ENCODE data around the gene UBE2S. TPM values are rescaled to one million over a fixed set of nuclear protein-coding genes. Genes with fewer than 3 reads are reported as not detected.
A peak's percentile ranks its signal among the peaks of the same experiment; 100 is the strongest.
"Not testable (repeated sequence)": the region's sequence is repeated elsewhere in the genome, so short reads cannot be mapped to it uniquely, and the experiment has no call there.

The UBE2S gene
- total RNA-seq = 100 to 1,000 TPM; 267 to 275 TPM

DNA sequence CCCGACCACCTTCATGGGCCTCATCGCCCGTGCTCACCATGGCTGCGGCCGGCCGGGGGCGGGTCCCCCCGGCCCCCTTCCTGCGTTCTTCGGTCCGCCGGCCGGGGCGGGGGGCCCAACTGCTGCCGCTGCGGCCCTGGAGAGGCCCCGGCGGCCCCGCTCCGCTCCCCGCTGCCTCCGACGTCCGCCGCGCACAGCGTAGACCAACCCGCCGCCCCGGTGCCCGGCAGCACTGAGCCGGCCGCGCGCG lies at the start of gene UBE2S:
Gene UBE2S (minus strand): TSS at position 239 of the 250 bp plus-strand sequence. CDS start 199 bp downstream, at position 40.
- H3K36me3 Mint-ChIP-seq = peaks cover 46% of the 10 kb centered on the region
- intact Hi-C loops (cut with micrococcal nuclease) = loop anchor here (1.0 kb wide), 1 partner anchor 9 kb away; no protein-coding TSS in a partner anchor
- DNase-seq, H3K9me3 Mint-ChIP-seq, H3K27me3 Mint-ChIP-seq: not testable (repeated sequence)
- H3K27ac Mint-ChIP-seq = peak within 1 kb of the TSS; percentile 97
- H3K4me1 Mint-ChIP-seq (ENCODE audit: low read depth) = peaks cover 26% of the 10 kb centered on the region
- H3K4me3 Mint-ChIP-seq = peak within 1 kb of the TSS; percentile 93
- ChIA-PET POLR2A (interaction anchor here (0.6 to 6.6 kb wide), 15 partner anchors 9 to 290 kb away, joined by 3 to 118 read pairs (median 6); partner anchors contain the start of genes FIZ1, ISOC2, KMT5C and PPP1R12C), CTCF (interaction anchor here (0.7 to 1.0 kb wide), 4 partner anchors 12 to 266 kb away, joined by 3 to 4 read pairs (median 4); partner anchors contain the start of gene KMT5C)

- peaks cover 4% of the 10 kb centered on the region for H3K36me3 Mint-ChIP-seq
- intact Hi-C loops (cut with micrococcal nuclease) = no loop called here
- no peak overlapping the region for H3K4me3 Mint-ChIP-seq
- H3K27ac Mint-ChIP-seq = no peak overlapping the region
- ChIA-PET POLR2A (no interaction called here), CTCF (no interaction called here)
- H3K4me1 Mint-ChIP-seq (ENCODE audit: low read depth) = peaks cover 18% of the 10 kb centered on the region
- DNase-seq = no peak
- H3K27me3 Mint-ChIP-seq = peaks cover 16% of the 10 kb centered on the region
- H3K9me3 Mint-ChIP-seq = no peaks in the 10 kb centered on the region
These were observed 48.8 kb upstream of the UBE2S start for GRCh38 chr19:55456347-55456746.

- DNase-seq = no peak
- Mint-ChIP-seq H3K4me3 (no peak overlapping the region), H3K27ac (no peak overlapping the region), H3K27me3 (peaks cover 18% of the 10 kb centered on the region), H3K9me3 (no peaks in the 10 kb centered on the region), H3K36me3 (peaks cover 4% of the 10 kb centered on the region), H3K4me1 (ENCODE audit: low read depth) (peaks cover 15% of the 10 kb centered on the region)
- intact Hi-C loops (cut with micrococcal nuclease) = no loop called here
- ChIA-PET CTCF (no interaction called here), POLR2A (no interaction called here)
These were observed 48.1 kb upstream of the UBE2S start for GRCh38 chr19:55455576-55456235.

DNA sequence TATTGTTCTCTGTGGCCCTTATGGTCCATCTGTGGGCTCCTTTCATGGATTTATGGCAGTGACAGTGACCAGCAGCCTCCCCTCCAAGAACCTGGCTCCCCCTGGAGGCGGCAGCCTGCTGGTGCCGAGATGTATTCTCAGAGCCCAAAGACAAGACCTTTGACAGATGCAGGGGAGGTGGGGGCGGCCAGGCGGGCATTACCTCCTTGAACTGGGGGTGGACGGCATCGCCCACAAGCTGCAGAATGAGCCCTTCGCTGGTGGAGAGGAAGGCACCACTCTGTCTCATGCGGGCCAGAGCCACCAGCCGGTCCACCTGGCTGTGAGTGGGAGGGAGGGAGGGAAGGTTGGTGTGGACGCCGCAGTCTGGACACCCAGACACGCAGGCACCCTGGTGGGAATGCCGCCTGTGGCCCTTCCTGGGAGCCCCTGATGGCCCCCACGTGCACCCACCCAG lies 47.2 kb upstream of the UBE2S start:
- ChIA-PET CTCF (interaction anchor here (1.1 to 3.3 kb wide), 3 partner anchors 16 to 313 kb away, joined by 3 to 14 read pairs (median 3); no protein-coding TSS in a partner anchor), POLR2A (no interaction called here)

DNA sequence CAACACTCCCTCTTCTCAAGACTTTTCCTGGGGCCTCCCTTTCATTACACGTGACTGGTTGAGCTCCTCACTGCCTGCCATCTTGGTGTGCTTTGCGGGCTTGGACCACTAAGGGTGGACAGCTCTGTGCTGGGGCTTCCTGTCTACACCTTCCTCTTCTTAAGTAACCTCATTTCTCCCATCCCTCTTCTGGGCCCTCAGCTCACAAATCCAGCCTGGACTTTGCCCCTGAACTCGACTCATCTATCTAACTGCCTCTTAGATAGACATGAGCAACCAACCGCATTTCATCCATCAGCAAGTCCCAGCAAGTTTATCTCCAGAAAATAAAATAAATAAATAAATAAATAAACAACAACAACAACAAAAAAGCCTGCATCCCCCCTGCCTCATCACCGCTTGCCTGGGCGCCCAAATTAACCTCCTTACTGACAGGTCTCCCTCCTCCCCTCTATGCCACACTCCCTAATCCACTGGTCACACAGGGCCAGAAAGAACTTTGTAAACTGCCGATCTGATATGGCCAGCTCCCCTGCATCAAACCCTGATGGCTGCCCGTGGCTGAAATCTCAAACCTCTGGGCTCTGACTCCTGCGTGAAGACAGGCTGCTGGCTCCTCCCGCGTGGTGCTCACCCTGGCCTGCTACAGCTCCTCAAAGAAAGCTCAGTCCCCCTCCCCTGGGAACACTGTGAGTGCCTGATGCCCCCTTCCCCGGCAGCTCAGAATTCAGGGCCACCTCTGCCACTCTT lies 46.1 kb upstream of the UBE2S start:
- POLR2A ChIA-PET = no interaction called here
- CTCF ChIA-PET = interaction anchor here (0.6 to 3.3 kb wide), 7 partner anchors 9 to 312 kb away, joined by 3 to 14 read pairs (median 3); no protein-coding TSS in a partner anchor

More for the DNA sequence above, 47.2 kb upstream of the UBE2S start:
- peaks cover 22% of the 10 kb centered on the region for H3K27me3 Mint-ChIP-seq
- H3K9me3 Mint-ChIP-seq = no peaks in the 10 kb centered on the region
- H3K4me3 Mint-ChIP-seq = no peak overlapping the region
- H3K27ac Mint-ChIP-seq = no peak overlapping the region
- intact Hi-C loops (cut with micrococcal nuclease) = loop anchor here (1.0 kb wide), 1 partner anchor 163 kb away; no protein-coding TSS in a partner anchor
- DNase-seq = peak; percentile 62
- peaks cover 4% of the 10 kb centered on the region for H3K36me3 Mint-ChIP-seq
- peaks cover 7% of the 10 kb centered on the region for H3K4me1 Mint-ChIP-seq (ENCODE audit: low read depth)

DNA sequence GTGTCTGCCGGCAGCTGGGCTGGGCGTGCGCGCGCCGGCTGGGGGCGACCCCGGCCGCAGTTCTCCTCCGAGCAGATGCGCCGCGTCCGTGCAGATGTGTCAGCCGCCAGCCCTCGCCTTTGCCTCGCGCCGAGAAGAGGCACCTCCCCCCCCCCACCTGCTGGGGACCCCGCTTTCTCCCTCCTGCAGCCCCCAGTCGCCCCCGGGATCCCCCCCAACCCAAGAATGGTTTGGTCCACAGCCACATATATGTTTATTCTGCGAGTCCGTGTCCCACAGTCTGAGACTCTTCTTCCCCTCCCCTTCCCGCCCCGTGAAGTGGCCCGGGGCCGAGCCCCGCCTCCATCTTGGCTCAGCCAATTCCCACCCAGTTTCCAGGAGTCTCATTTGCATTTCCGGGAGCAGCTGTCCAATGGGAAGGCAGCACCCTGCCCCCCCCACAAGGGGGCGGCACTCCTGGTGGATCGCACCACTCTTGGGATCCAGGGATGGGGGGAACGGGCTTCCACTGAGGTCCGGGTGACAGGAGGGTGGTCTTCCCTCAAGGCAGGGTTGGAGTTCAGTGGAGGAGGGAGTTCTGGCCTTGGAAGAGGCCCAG lies 45.3 kb upstream of the UBE2S start:
- POLR2A ChIA-PET = no interaction called here
- H3K27ac Mint-ChIP-seq = no peak overlapping the region
- peaks cover 7% of the 10 kb centered on the region for H3K4me1 Mint-ChIP-seq (ENCODE audit: low read depth)

More for the DNA sequence above, 46.1 kb upstream of the UBE2S start:
- no peak for DNase-seq
- Mint-ChIP-seq H3K4me3 (no peak overlapping the region), H3K27me3 (peaks cover 22% of the 10 kb centered on the region), H3K9me3 (no peaks in the 10 kb centered on the region), H3K4me1 (ENCODE audit: low read depth) (peaks cover 7% of the 10 kb centered on the region), H3K36me3 (peaks cover 4% of the 10 kb centered on the region), H3K27ac (no peak overlapping the region)
- intact Hi-C loops (cut with micrococcal nuclease) = loop anchor here (1.0 kb wide), 1 partner anchor 161 kb away; no protein-coding TSS in a partner anchor

DNA sequence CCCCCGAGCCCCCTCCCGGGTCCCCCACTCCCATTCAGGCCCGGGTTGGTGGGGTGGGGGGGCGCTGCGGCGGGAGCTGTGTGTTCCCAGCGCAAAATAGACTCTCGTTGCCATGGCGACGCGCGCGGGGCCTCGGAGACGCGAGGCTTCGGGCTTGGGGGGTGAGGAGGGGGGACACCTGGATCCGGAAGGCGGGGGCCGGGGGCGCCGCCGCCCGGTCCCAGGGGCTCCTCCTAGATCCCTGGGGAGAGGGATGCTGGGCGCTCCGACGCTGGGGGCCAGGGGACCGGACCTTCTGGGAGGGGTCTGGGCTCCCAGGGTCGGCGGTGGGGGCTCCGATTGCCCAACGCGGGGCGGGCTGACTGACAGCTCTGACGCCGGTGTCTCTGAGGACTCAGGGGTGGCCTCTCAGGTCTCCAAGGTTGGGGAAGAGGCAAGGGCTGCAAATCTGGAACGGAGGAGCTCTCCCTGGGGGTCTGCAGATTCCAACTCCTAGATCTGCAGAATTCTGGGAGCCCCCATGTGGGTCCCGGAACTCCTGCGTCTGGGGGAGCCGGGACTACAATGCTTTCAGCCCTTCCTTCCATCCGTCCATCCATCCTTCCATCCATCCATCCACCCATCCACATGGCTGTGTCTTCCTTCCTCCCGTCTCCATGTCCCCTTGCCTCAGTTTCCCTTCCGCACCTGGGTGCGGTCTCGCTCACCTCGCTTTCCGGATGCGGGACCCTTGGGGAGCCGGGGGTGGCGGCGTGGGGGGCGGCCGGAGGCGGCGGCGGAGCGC lies 44.6 kb upstream of the UBE2S start:
- DNase-seq = no peak
- H3K36me3 Mint-ChIP-seq = peaks cover 4% of the 10 kb centered on the region
- H3K27ac Mint-ChIP-seq = no peak overlapping the region
- intact Hi-C loops (cut with micrococcal nuclease) = no loop called here
- H3K9me3 Mint-ChIP-seq = no peaks in the 10 kb centered on the region
- H3K27me3 Mint-ChIP-seq = peaks cover 22% of the 10 kb centered on the region
- CTCF ChIA-PET = interaction anchor here (2.0 to 3.3 kb wide), 2 partner anchors 15 to 52 kb away, joined by 12 to 14 read pairs; no protein-coding TSS in a partner anchor
- POLR2A ChIA-PET = interaction anchor here (0.7 kb wide), 1 partner anchor 197 kb away, joined by 3 read pairs; no protein-coding TSS in a partner anchor
- H3K4me3 Mint-ChIP-seq = no peak overlapping the region
- peaks cover 7% of the 10 kb centered on the region for H3K4me1 Mint-ChIP-seq (ENCODE audit: low read depth)

More for the DNA sequence above, 45.3 kb upstream of the UBE2S start:
- peaks cover 22% of the 10 kb centered on the region for H3K27me3 Mint-ChIP-seq
- CTCF ChIA-PET = interaction anchor here (0.6 to 3.3 kb wide), 3 partner anchors 15 to 152 kb away, joined by 3 to 14 read pairs (median 12); no protein-coding TSS in a partner anchor
- peak; percentile 52 for DNase-seq
- intact Hi-C loops (cut with micrococcal nuclease) = no loop called here
- H3K36me3 Mint-ChIP-seq = peaks cover 4% of the 10 kb centered on the region
- H3K9me3 Mint-ChIP-seq = no peaks in the 10 kb centered on the region
- H3K4me3 Mint-ChIP-seq = no peak overlapping the region

GRCh38 chr19:55451163-55451964 lies 43.8 kb upstream of the UBE2S start:
- H3K4me1 Mint-ChIP-seq (ENCODE audit: low read depth) = peaks cover 7% of the 10 kb centered on the region
- H3K36me3 Mint-ChIP-seq = peaks cover 4% of the 10 kb centered on the region
- no peak overlapping the region for H3K27ac Mint-ChIP-seq
- POLR2A ChIA-PET = interaction anchor here (0.7 kb wide), 1 partner anchor 196 kb away, joined by 3 read pairs; no protein-coding TSS in a partner anchor
- intact Hi-C loops (cut with micrococcal nuclease) = no loop called here
- no peak for DNase-seq
- H3K4me3 Mint-ChIP-seq = peak overlapping the region; percentile 31
- CTCF ChIA-PET = no interaction called here
- H3K27me3 Mint-ChIP-seq = peaks cover 22% of the 10 kb centered on the region
- H3K9me3 Mint-ChIP-seq = no peaks in the 10 kb centered on the region

- no peaks in the 10 kb centered on the region for H3K36me3 Mint-ChIP-seq
- no peak for DNase-seq
- ChIA-PET POLR2A (no interaction called here), CTCF (interaction anchor here (1.2 kb wide), 1 partner anchor 18 kb away, joined by 3 read pairs; no protein-coding TSS in a partner anchor)
- H3K4me1 Mint-ChIP-seq (ENCODE audit: low read depth) = peaks cover 7% of the 10 kb centered on the region
- intact Hi-C loops (cut with micrococcal nuclease) = no loop called here
- no peak overlapping the region for H3K4me3 Mint-ChIP-seq
- H3K27me3 Mint-ChIP-seq = peaks cover 35% of the 10 kb centered on the region
- H3K9me3 Mint-ChIP-seq = no peaks in the 10 kb centered on the region
- no peak overlapping the region for H3K27ac Mint-ChIP-seq
These were observed 41.9 kb upstream of the UBE2S start for GRCh38 chr19:55449469-55449868.

- H3K36me3 Mint-ChIP-seq; H3K27ac Mint-ChIP-seq; H3K4me3 Mint-ChIP-seq; H3K9me3 Mint-ChIP-seq; CTCF ChIA-PET; intact Hi-C loops (cut with micrococcal nuclease); POLR2A ChIA-PET; H3K4me1 Mint-ChIP-seq (ENCODE audit: low read depth); DNase-seq: not testable (repeated sequence)
- peaks cover 41% of the 10 kb centered on the region for H3K27me3 Mint-ChIP-seq
These were observed 40.5 kb upstream of the UBE2S start for GRCh38 chr19:55448175-55448490.

Measured in activated CD4-positive, alpha-beta memory T cell treated with anti-CD3 and anti-CD28 coated beads for 36 hours (primary cell).